Hepatocyte (in vitro differentiated cells): ENCODE data around the gene VWCE. TPM values are rescaled to one million over a fixed set of nuclear protein-coding genes. Genes with fewer than 3 reads are reported as not detected.

ENCODE experiments used
- DNase-seq: peaks from one replicate; pipeline ENCODE4 v3.0.0-alpha.2; 2016; ENCODE audit warnings: low spot score
- H2AFZ ChIP-seq: fragments of 200-600 bp; sonication (generic); 2 replicates; pipeline ENCODE4 v1.6.0; 2016; ENCODE audit warnings: antibody characterized with exemption, mild to moderate bottlenecking
- H3K27ac ChIP-seq: fragments of 200-600 bp; sonication (generic); 2 replicates; pipeline ENCODE4 v1.5.1; 2016; ENCODE audit warnings: mild to moderate bottlenecking
- H3K27me3 ChIP-seq: fragments of 200-600 bp; sonication (generic); 2 replicates; pipeline ENCODE4 v1.6.1; 2016
- H3K36me3 ChIP-seq: fragments of 200-600 bp; sonication (generic); replicated peaks from 2 replicates; pipeline ENCODE4 v1.5.1; 2016; ENCODE audit warnings: low read depth; ENCODE audit not compliant: insufficient read depth
- H3K4me1 ChIP-seq: fragments of 200-600 bp; sonication (generic); 2 replicates; pipeline ENCODE4 v1.5.1; 2016; ENCODE audit warnings: mild to moderate bottlenecking, moderate library complexity; ENCODE audit not compliant: insufficient read depth
- H3K4me2 ChIP-seq: fragments of 200-600 bp; sonication (generic); 2 replicates; pipeline ENCODE4 v1.6.0; 2016
- H3K4me3 ChIP-seq: fragments of 200-600 bp; sonication (generic); 2 replicates; pipeline ENCODE4 v1.5.1; 2016; ENCODE audit warnings: mild to moderate bottlenecking
- H3K79me2 ChIP-seq: fragments of 200-600 bp; sonication (generic); 2 replicates; pipeline ENCODE4 v1.6.0; 2017; ENCODE audit warnings: mild to moderate bottlenecking
- H3K9me2 ChIP-seq: fragments of 200-600 bp; sonication (generic); replicated peaks from 2 replicates; pipeline ENCODE4 v1.6.0; 2017; ENCODE audit warnings: mild to moderate bottlenecking; ENCODE audit not compliant: insufficient read depth
- H3K9me3 ChIP-seq: fragments of 200-600 bp; sonication (generic); 2 replicates; pipeline ENCODE4 v1.5.1; 2016; ENCODE audit warnings: low read depth, mild to moderate bottlenecking
- H4K20me1 ChIP-seq: fragments of 200-600 bp; sonication (generic); 2 replicates; pipeline ENCODE4 v1.6.0; 2016; ENCODE audit warnings: mild to moderate bottlenecking; ENCODE audit not compliant: insufficient read depth, poor library complexity, severe bottlenecking
- CTCF ChIP-seq: fragments of 200-600 bp; sonication (generic); IDR thresholded peaks from 2 replicates; pipeline ENCODE4 v1.5.1; 2016; ENCODE audit warnings: antibody characterized with exemption, mild to moderate bottlenecking; ENCODE audit not compliant: poor library complexity
- EZH2 ChIP-seq: fragments of 200-600 bp; sonication (generic); IDR thresholded peaks from 2 replicates; pipeline ENCODE4 v1.6.1; 2016; ENCODE audit warnings: antibody characterized with exemption, mild to moderate bottlenecking, borderline replicate concordance
- EZH2phosphoT487 ChIP-seq: fragments of 200-600 bp; sonication (generic); IDR thresholded peaks from one replicate; pipeline ENCODE4 v1.6.1; 2018; ENCODE audit warnings: antibody characterized with exemption, mild to moderate bottlenecking, low read depth, moderate library complexity; ENCODE audit not compliant: unreplicated experiment, severe bottlenecking
- WGBS: methylation state at CpG from one replicate; pipeline ENCODE4 v1.1.6; 2016; ENCODE audit warnings: low lambda C conversion rate; ENCODE audit errors: missing lambda C conversion rate; 5-methylcytosine and 5-hydroxymethylcytosine counted together
- polyA plus RNA-seq: library from polyadenylated mRNA; unstranded; fragments of >200 nt; fragmentation: Nextera tagmentation; extraction: Ambion mirVana; gene quantifications from 2 replicates; pipeline ENCODE4 v1.2.1, GENCODE V29; 2016
- total RNA-seq: library from RNA; depleted of rRNA; stranded (reverse); fragments of >200 nt; gene quantifications from 2 replicates; pipeline ENCODE4 v1.2.3, GENCODE V29; 2014

The VWCE gene
- 6.7 and 7.8 TPM in 2 replicates for total RNA-seq
- polyA plus RNA-seq = 11.0 and 13.4 TPM in 2 replicates

- H3K27ac ChIP-seq = peak within 1 kb of the TSS; percentile 63
- H3K9me2 ChIP-seq = no peaks in the 10 kb centered on the region
- H2AFZ ChIP-seq = peak within 1 kb of the TSS; percentile 66
- peaks cover 10% of the 10 kb centered on the region for H3K79me2 ChIP-seq
- H3K36me3 ChIP-seq = no peaks in the 10 kb centered on the region
- 2% methylated on average over 84 of the region's 97 CpGs for WGBS
- H3K4me2 ChIP-seq = peak within 1 kb of the TSS; percentile 98
- H3K27me3 ChIP-seq = no peaks in the 10 kb centered on the region
- TF ChIP-seq EZH2 (no peak), CTCF (peak; percentile 33), EZH2phosphoT487 (no peak)
- H3K4me3 ChIP-seq = peak within 1 kb of the TSS; percentile 61
- peak; percentile 88 for DNase-seq
- H4K20me1 ChIP-seq = no peaks in the 10 kb centered on the region
- peaks cover 14% of the 10 kb centered on the region for H3K4me1 ChIP-seq
- no peaks in the 10 kb centered on the region for H3K9me3 ChIP-seq
Measured at GRCh38 chr11:61294717-61295595, at the start of gene VWCE. Gene VWCE, minus strand, starts transcription at chr11:61295316. Its CDS starts 279 bp downstream, at chr11:61295037.

GRCh38 chr11:61343792-61344745 is 49.0 kb upstream of the VWCE start:
- H3K4me2 ChIP-seq = no peak overlapping the region
- TF ChIP-seq CTCF (no peak), EZH2phosphoT487 (no peak), EZH2 (no peak)

GRCh38 chr11:61342207-61342803 is 47.2 kb upstream of the VWCE start:
- no peak for TF ChIP-seq CTCF
- no peak for TF ChIP-seq EZH2
- no peak for TF ChIP-seq EZH2phosphoT487

More at GRCh38 chr11:61343792-61344745, 49.0 kb upstream of the VWCE start:
- no peaks in the 10 kb centered on the region for H3K9me3 ChIP-seq
- WGBS = 94% methylated on average over 29 of the region's 29 CpGs
- H3K36me3 ChIP-seq = no peaks in the 10 kb centered on the region
- H3K27me3 ChIP-seq = no peaks in the 10 kb centered on the region
- no peak for DNase-seq
- no peak overlapping the region for H2AFZ ChIP-seq
- H3K4me3 ChIP-seq = no peak overlapping the region
- H3K27ac ChIP-seq = no peak overlapping the region
- H3K79me2 ChIP-seq = no peaks in the 10 kb centered on the region
- no peaks in the 10 kb centered on the region for H4K20me1 ChIP-seq
- H3K4me1 ChIP-seq = peaks cover 3% of the 10 kb centered on the region
- H3K9me2 ChIP-seq = no peaks in the 10 kb centered on the region

More at GRCh38 chr11:61342207-61342803, 47.2 kb upstream of the VWCE start:
- no peaks in the 10 kb centered on the region for H3K79me2 ChIP-seq
- no peaks in the 10 kb centered on the region for H3K36me3 ChIP-seq
- H3K9me2 ChIP-seq = no peaks in the 10 kb centered on the region
- H3K27ac ChIP-seq = no peak overlapping the region
- no peaks in the 10 kb centered on the region for H3K9me3 ChIP-seq
- peaks cover 3% of the 10 kb centered on the region for H3K4me1 ChIP-seq
- no peaks in the 10 kb centered on the region for H4K20me1 ChIP-seq
- WGBS = 91% methylated on average over 13 of the region's 20 CpGs
- no peak overlapping the region for H3K4me2 ChIP-seq
- H2AFZ ChIP-seq = no peak overlapping the region
- no peak overlapping the region for H3K4me3 ChIP-seq
- DNase-seq = no peak
- no peaks in the 10 kb centered on the region for H3K27me3 ChIP-seq
